Activated CD8-positive, alpha-beta memory T cell treated with anti-CD3 and anti-CD28 coated beads, Interleukin-2, amount 50 U/mL, for 24 hours (primary cell): ENCODE measurements around the gene EHD2.
"Not testable (repeated sequence)": the region's sequence is repeated elsewhere in the genome, so short reads cannot be mapped to it uniquely, and the experiment has no call there.

ENCODE experiments used
- DNase-seq: peaks from one replicate; pipeline ENCODE4 v3.0.0-alpha.2; 2020; ENCODE audit errors: extremely low read depth

EHD2 gene

GRCh38 chr19:47691782-47692181, 21.4 kb upstream of the EHD2 start:
- no peak for DNase-seq

DNA sequence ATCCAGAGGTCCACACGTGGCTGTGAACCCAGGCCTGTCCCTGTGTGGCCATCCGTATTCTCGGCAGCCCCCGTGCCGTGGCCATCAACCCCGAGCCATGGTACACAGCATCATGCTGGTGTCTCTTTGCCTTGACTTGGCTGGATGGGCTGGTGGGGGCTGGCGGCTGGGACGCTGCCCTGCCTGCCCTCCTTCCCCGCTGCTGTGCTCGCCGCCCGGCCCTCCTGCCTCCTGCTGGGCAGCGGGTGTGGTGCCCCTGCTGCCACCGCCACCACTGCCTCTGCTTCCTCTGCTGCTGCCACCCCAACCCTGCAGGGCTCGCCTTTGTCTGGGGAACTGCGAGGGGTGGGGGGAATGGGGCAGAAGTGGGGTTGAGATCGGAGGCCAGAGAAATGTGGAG, 19.7 kb upstream of the EHD2 start:
- no peak for DNase-seq

DNA sequence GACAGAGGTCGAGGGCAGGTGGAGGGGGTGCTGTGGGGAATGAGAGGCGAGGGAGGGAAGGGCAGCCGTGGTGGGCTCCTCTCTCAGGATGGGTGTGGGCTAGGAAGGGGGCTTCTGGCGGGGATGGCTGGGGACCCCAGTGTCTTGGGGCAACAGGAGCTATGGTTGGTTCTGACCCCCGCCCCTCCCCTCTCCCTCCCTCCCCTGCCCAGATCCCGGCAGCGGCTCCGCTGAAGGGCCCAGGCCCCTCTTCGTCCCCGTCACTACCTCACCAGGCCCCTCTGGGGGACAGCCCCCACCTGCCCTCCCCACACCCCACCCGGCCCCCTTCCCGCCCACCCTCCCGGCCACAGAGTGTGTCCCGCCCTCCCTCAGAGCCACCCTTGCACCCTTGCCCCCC, 19.3 kb upstream of the EHD2 start:
- DNase-seq, result no peak

- DNase-seq, result no peak
Observed at GRCh38 chr19:47694466-47695273, 18.6 kb upstream of the EHD2 start.

DNA sequence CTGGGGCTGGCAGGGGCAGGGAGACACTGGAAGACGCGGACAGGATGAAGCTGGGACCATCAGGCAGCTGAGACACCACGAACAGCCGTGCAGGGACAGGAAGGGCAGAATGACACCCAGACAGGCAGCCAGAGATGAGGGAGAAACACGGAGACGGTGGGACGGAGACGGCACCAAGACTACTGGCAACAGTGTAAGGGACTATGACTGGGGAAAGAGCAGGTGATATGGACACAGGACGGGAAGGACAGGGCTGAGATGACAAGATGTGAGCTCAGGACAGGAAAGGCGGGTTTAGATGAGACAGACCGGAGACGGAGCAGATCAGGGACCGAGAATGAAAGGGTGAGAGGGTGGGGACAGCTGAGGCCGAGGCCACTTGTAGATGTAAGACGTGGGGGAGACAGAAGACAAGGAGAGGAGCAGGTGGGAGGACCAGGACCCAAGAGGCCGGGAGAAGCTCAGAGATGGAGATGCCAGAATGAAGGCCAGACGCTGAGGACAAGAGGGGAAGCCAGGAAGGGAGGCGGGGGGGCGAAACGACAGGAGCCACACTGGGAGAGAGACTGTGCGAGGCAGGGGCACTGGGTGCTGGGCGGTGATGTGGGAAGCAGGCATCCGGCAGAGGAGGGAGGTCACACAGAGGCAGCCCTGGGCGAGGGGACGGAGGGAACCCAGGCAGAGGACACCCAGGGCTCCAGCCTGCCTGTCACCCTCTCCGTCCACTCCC, 17.5 kb upstream of the EHD2 start:
- no peak for DNase-seq

GRCh38 chr19:47696635-47697034, 16.6 kb upstream of the EHD2 start:
- no peak for DNase-seq

DNA sequence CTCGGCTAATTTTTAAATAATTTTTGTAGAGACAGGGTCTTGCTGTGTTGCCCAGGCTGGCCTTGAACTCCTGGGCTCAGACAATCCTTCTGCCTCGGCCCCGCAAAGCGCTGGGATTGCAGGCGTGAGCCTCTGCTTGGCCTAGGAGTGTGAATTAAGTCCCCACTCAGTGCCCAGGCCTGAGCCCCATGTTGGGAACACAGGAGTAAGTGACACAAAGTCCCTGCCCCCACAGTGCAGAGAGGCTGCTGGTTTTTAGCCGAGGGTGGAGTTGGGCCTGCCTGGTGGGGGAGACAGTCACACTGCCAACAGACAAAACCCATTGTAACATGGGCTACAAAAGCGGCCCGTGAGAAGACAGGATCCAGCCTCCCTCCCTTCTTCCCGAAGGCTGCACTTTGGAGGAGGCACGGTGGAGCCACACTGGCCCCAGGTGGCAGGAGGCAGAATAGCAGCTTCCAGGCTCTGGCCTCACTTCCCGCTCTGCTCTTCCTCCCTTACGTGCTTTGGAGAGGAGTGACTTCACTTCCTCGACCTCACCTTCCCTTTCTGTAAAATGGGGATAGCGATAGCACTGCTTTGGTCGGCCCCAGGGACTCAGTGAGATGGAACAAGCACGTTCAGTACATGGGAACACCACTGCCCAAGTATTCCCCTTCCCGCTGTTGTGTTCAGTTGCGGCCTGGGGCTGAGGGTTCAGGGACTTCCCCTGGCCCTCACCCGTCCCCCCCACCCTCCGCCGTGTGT, 15.2 kb upstream of the EHD2 start:
- no peak for DNase-seq

- no peak for DNase-seq
Observed at GRCh38 chr19:47698631-47699359, 14.4 kb upstream of the EHD2 start.

- DNase-seq, result no peak
Observed at GRCh38 chr19:47699360-47699917, 13.8 kb upstream of the EHD2 start.

GRCh38 chr19:47700934-47701716, 12.1 kb upstream of the EHD2 start:
- DNase-seq, result no peak

- DNase-seq, result no peak
Observed at GRCh38 chr19:47701717-47702552, 11.3 kb upstream of the EHD2 start.

DNA sequence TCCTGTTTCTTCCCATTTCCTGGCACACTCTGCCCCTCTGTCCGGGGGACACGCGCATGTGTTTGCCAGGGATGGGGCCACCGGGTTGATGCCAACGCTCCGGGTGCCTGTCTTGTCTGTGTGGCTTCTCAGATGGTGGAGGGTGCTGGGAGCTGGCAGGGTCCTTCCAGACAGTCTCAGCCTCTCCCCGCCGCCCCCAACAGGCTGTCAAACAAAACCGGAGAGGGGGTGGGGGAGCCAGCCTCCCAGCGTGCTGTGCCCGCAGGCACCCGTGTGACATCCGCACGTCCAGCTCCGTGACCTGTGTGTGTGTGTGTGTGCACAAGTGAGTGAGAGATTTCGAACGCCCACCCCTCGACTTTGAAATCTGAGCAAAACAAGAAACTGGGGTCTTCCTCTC, 10.6 kb upstream of the EHD2 start:
- DNase-seq, result no peak

DNA sequence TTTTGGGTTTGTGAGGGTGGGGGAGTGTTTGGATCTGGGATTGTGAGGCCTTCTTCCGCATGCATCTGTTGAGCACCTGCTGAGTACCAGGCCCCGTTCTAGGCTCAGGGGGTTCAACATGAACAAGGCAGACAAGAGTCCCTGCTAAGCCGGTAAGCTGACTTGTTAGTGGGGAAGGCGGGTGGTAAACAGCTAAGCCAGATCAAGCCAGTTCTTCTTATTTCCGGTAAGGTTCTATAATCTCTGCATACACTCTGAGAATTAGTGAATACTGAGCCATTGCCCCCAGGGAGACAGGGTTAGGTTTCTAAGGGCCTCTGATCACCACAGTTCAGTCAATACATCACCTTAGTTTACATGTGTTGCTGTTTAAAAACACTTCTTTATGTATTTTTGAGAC, 9.9 kb upstream of the EHD2 start:
- DNase-seq, result no peak

- DNase-seq, result no peak
Observed at GRCh38 chr19:47704024-47704423, 9.2 kb upstream of the EHD2 start.

- DNase-seq, result no peak
Observed at GRCh38 chr19:47704656-47705055, 8.6 kb upstream of the EHD2 start.

DNA sequence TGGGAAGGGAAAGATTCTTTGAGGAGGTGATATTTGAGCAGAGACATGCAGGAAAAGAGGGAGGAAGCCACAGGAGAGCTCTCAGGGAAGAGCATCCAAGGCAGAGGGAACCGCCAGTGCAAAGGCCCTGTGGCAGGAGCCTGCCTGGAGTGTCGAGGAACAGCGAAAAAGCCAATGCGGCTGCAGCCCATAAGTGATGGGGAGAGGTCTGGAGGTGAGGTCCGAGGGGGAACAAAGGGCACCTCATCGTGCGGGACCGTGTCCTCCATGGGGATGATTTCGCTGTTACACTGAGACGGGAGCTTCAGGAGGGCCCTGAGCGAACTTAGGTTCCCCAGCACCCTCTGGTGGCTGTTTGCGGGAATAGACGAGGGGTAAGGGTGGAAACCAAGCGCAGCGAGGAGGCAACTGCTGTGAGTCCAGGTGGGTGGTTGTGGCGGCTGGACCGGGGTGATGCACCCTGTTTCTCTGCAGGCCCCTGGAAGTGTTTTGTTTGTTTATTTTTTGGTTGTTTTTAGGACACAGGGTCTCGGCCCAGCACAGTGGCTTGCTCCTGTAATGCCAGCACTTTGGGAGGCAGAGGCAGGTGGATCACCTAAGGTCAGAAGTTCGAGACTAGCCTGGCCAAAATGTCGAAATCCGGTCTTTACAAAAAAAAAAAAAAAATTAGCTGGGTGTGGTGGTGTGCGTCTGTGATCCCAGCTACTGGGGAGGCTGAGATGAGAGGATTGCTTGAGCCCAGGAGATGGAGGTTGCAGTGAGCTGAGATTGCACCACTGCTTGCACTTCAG, 5.9 kb upstream of the EHD2 start:
- peak; percentile 38 for DNase-seq

GRCh38 chr19:47711652-47712242, 1.5 kb upstream of the EHD2 start:
- no peak for DNase-seq

DNA sequence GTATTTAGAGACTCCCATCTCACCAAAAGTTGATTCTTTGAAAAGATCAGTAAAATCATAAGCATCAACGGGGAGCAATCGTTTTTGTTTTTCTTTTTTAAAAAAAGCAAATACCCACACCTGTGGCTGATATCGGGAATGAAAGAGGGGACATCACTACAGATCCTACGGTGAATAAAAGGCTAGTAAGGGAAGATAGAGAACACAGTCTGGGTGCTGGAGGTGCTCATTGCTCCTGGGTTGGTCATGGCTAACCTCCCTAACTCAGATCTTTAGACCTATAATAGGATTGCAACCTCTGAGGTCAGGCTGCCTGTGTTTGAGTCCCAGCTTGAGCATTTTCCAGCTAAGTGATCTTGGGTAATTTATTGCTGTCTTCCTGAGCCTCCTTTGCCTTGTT, 1.1 kb downstream of the EHD2 start:
- DNase-seq, result no peak

DNA sequence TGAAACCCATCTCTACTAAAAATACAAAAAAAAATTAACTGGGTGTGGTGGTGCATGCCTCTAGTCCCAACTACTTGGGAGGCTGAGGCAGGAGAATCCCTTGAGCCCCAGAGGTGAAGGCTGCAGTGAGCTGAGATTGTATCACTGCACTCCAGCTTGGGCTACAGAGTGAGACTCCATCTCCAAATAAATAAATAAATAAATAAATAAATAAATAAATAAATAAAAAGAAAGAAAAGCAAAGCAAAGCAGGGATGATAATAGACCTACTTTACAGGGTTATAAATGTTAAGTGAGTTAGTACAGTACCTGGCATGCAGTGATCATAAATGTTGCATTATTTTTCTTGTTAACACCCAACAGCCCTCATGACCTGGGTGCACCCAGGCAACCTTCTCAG, 1.6 kb downstream of the EHD2 start:
- not testable (repeated sequence) for DNase-seq
